H1 (cell line): ENCODE results near the gene FAM98C. TPM values are rescaled to one million over a fixed set of nuclear protein-coding genes. Genes with fewer than 3 reads are reported as not detected.
A peak's percentile ranks its signal among the peaks of the same experiment; 100 is the strongest.

Experiments used
- ASH2L ChIP-seq: fragments of 200-600, 300-600 bp; sonication (generic); IDR thresholded peaks from one replicate; pipeline ENCODE4 v1.7.1; 2017; ENCODE audit warnings: low read length
- CBX5 ChIP-seq: fragments of 300-800, 300-1000 bp; sonication (generic); IDR thresholded peaks from 2 replicates; pipeline ENCODE4 v1.7.1; 2016; ENCODE audit warnings: antibody characterized with exemption, low read length, low read depth
- EGR1 ChIP-seq: IDR thresholded peaks from 2 replicates; pipeline ENCODE4 v1.6.1; 2011; ENCODE audit warnings: low read depth, low read length, borderline replicate concordance
- FOSL1 ChIP-seq: IDR thresholded peaks from 2 replicates; pipeline ENCODE4 v1.6.1; 2011; ENCODE audit warnings: mild to moderate bottlenecking, low read depth, low read length, moderate library complexity; ENCODE audit not compliant: insufficient read depth
- GTF2F1 ChIP-seq: IDR thresholded peaks from 2 replicates; pipeline ENCODE4 v1.6.1; 2012; ENCODE audit warnings: low read depth, low read length, improper control_type of control experiment, borderline replicate concordance
- HDAC2 ChIP-seq, 2 experiments: fragments of 300-600 bp in 1 of 2; sonication (generic) in 1 of 2; IDR thresholded peaks; 2 replicates each; pipeline ENCODE4 v1.6.1; 2011 to 2012; ENCODE audit warnings: low read depth in 2 of 2, low read length in 2 of 2, mild to moderate bottlenecking in 2 of 2, moderate library complexity in 2 of 2, borderline replicate concordance in 1 of 2, inconsistent platforms in 1 of 2
- KDM4A ChIP-seq: IDR thresholded peaks from one replicate; pipeline ENCODE4 v1.7.1; 2012; ENCODE audit warnings: low read depth, mild to moderate bottlenecking, moderate library complexity, low read length, inconsistent platforms; ENCODE audit not compliant: severe bottlenecking
- KDM5A ChIP-seq: fragments of 200-600 bp; IDR thresholded peaks from 2 replicates; pipeline ENCODE4 v1.7.1; 2012; ENCODE audit warnings: mild to moderate bottlenecking, low read length, inconsistent platforms, mixed read lengths
- PHF8 ChIP-seq: fragments of 200-600 bp; sonication (generic); conservative IDR thresholded peaks from 2 replicates; pipeline ENCODE4 v1.7.1; 2012; ENCODE audit warnings: low read depth, mild to moderate bottlenecking, inconsistent platforms, low read length, moderate library complexity
- POLR2AphosphoS5 ChIP-seq: IDR thresholded peaks from 2 replicates; pipeline ENCODE4 v1.6.1; 2011; ENCODE audit warnings: low read depth, low read length
- RAD21 ChIP-seq, 2 experiments: IDR thresholded peaks in 1 of 2; conservative IDR thresholded peaks in 1 of 2; 2 replicates each; pipeline ENCODE4 v1.6.1; 2011; ENCODE audit warnings: low read depth in 2 of 2, low read length in 2 of 2, improper control_type of control experiment in 1 of 2, inconsistent platforms in 1 of 2, mild to moderate bottlenecking in 1 of 2, moderate library complexity in 1 of 2
- SIRT6 ChIP-seq: IDR thresholded peaks from one replicate; pipeline ENCODE4 v1.7.1; 2012; ENCODE audit warnings: low read length, inconsistent platforms
- SP1 ChIP-seq: IDR thresholded peaks from 2 replicates; pipeline ENCODE4 v1.6.1; 2011; ENCODE audit warnings: low read depth, low read length
- SP2 ChIP-seq: IDR thresholded peaks from 2 replicates; pipeline ENCODE4 v1.6.1; 2012; ENCODE audit warnings: mild to moderate bottlenecking, low read length, inconsistent platforms
- SP4 ChIP-seq: IDR thresholded peaks from 2 replicates; pipeline ENCODE4 v1.6.1; 2012; ENCODE audit warnings: low read length, inconsistent platforms
- SRF ChIP-seq: IDR thresholded peaks from 2 replicates; pipeline ENCODE4 v1.6.1; 2011; ENCODE audit warnings: mild to moderate bottlenecking, low read depth, low read length, moderate library complexity
- SUZ12 ChIP-seq: fragments of 200-600 bp; sonication (generic); IDR thresholded peaks from 2 replicates; pipeline ENCODE4 v1.6.1; 2012; ENCODE audit warnings: mild to moderate bottlenecking, inconsistent platforms, low read length, moderate library complexity, mixed read lengths
- ZNF274 ChIP-seq: IDR thresholded peaks from 2 replicates; pipeline ENCODE4 v1.7.0; 2012; ENCODE audit warnings: low read length, borderline replicate concordance; ENCODE audit errors: extremely low read depth
- polyA plus RNA-seq, 7 experiments: library from polyadenylated mRNA; depleted of rRNA in 3 of 7; stranded (reverse) in 5 of 7; unstranded in 2 of 7; fragments of >200 nt in 5 of 7; fragments of 200-250 nt in 2 of 7; gene quantifications; 1 replicate in 5 of 7; 2 replicates in 1 of 7; 4 replicates in 1 of 7; pipeline versions ENCODE4 v1.2.1 to v1.2.3, GENCODE V29; 2011 to 2013; ENCODE audit warnings: missing spikeins in 2 of 7, mixed read lengths in 2 of 7
- total RNA-seq: library from RNA; stranded (reverse); fragmentation: NEBNext Ultra II Directional; extraction: Animal tissue kit (Norgen Biotek cat#: 25700); gene quantifications from 2 replicates; pipeline ENCODE4 v1.2.1, GENCODE V29; 2021
- TF ChIP-seq, protein P1 (sequence below), 3 experiments: IDR thresholded peaks; 1 replicate in 2 of 3; 2 replicates in 1 of 3; pipeline versions ENCODE4 v1.5.1 to v1.6.1; 2011; ENCODE audit warnings: low read length in 3 of 3, mild to moderate bottlenecking in 3 of 3, inconsistent platforms in 2 of 3, low read depth in 1 of 3, moderate library complexity in 1 of 3; ENCODE audit not compliant: insufficient read depth in 1 of 3; ENCODE audit errors: control extremely low read depth in 1 of 3
- TF ChIP-seq, protein P2 (sequence below): IDR thresholded peaks from 2 replicates; pipeline ENCODE4 v1.6.1; 2012; ENCODE audit warnings: inconsistent platforms

FAM98C gene
- total and polyA plus RNA-seq, 2 of the 8 experiments (the other 6 are each of a cell fraction or from before 2014, with no cell fraction given), result 6.1 to 9.4 TPM

DNA sequence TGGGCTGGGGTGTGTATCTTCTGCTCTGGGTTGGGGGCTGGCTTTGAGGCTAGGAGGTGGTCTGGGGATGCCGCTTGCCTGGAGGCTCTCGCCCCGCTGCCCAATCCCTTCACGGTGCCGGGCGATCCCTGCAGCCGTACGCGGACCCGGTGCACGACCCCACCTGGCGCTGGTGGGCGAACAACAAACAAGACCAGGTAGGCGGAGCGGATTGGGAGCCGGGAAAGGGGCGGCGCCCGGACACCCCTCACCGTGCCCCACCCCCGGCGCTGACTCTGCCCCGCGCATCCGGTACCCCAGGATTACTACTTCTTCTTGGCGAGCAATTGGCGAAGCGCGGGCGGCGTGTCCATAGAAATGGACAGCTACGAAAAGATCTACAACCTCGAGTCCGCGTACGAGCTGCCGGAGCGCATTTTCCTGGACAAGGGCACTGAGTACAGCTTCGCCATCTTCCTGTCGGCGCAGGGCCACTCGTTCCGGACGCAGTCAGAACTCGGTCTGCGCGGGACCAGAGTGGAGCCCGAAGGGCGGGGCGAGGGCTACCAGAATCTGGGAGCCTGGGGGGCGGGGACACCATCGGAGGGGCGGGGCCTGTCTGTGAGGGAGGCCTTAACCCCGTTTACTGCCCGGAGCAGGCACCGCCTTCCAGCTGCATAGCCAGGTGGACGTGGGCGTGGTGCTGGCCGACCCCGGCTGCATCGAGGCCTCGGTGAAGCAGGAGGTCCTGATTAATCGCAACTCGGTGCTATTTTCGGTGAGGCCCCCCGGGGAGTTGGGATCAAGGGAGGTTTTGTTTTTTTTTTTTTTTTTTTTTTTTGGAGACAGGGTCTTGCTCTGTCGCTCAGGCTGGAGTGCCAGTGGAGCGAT is 40.6 kb upstream of the FAM98C start (continued):
- TF ChIP-seq, protein P1, sequence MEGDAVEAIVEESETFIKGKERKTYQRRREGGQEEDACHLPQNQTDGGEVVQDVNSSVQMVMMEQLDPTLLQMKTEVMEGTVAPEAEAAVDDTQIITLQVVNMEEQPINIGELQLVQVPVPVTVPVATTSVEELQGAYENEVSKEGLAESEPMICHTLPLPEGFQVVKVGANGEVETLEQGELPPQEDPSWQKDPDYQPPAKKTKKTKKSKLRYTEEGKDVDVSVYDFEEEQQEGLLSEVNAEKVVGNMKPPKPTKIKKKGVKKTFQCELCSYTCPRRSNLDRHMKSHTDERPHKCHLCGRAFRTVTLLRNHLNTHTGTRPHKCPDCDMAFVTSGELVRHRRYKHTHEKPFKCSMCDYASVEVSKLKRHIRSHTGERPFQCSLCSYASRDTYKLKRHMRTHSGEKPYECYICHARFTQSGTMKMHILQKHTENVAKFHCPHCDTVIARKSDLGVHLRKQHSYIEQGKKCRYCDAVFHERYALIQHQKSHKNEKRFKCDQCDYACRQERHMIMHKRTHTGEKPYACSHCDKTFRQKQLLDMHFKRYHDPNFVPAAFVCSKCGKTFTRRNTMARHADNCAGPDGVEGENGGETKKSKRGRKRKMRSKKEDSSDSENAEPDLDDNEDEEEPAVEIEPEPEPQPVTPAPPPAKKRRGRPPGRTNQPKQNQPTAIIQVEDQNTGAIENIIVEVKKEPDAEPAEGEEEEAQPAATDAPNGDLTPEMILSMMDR (IDR thresholded peaks at IDR 0.05; ENCODE audit: control extremely low read depth in 1 of 3, insufficient read depth in 1 of 3, low read depth in 1 of 3, low read length in 3 of 3), result no peak
- TF ChIP-seq PHF8 (peak; percentile 59), POLR2AphosphoS5 (peak; percentile 60; the same call in 1 of the 2 replicates), ASH2L (peak; percentile 78), SP2 (no peak), SRF (no peak), ZNF274 (no peak), HDAC2 (IDR thresholded peaks at IDR 0.05; ENCODE audit: borderline replicate concordance in 1 of 2, low read depth in 2 of 2, low read length in 2 of 2) (peak in 1 of 2 experiments; percentile 2; a peak in 1 of 4 replicates), FOSL1 (no peak), SIRT6 (no peak), SP1 (no peak), KDM5A (no peak), GTF2F1 (no peak), RAD21 (IDR thresholded peaks at IDR 0.05 in 1 of 2, conservative IDR thresholded peaks at IDR 0.05 in 1 of 2; ENCODE audit: low read depth in 2 of 2, low read length in 2 of 2) (no peak), SP4 (peak; percentile 58; the same call in 1 of the 2 replicates), KDM4A (no peak), CBX5 (no peak), EGR1 (peak; percentile 79; the same call in 1 of the 2 replicates), SUZ12 (no peak)
- TF ChIP-seq, protein P2, sequence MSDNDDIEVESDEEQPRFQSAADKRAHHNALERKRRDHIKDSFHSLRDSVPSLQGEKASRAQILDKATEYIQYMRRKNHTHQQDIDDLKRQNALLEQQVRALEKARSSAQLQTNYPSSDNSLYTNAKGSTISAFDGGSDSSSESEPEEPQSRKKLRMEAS, result peak; percentile 33
